Endodermal cell (in vitro differentiated cells): ENCODE results near the gene COG5. TPM values are rescaled to one million over a fixed set of nuclear protein-coding genes. Genes with fewer than 3 reads are reported as not detected.

Experiments
- DNase-seq: peaks from one replicate; pipeline ENCODE4 v3.0.0-alpha.2; 2017
- H3K27ac ChIP-seq: 2 replicates; pipeline ENCODE4 v1.5.1; 2013; ENCODE audit warnings: mild to moderate bottlenecking, low read depth, low read length, moderate library complexity
- H3K27me3 ChIP-seq: 2 replicates; pipeline ENCODE4 v1.6.1; 2013; ENCODE audit warnings: mild to moderate bottlenecking, low read length, moderate library complexity; ENCODE audit not compliant: insufficient read depth, control insufficient read depth, poor library complexity, severe bottlenecking
- H3K36me3 ChIP-seq: 2 replicates; pipeline ENCODE4 v1.7.0; 2013; ENCODE audit warnings: mild to moderate bottlenecking, low read length, moderate library complexity; ENCODE audit not compliant: control insufficient read depth, insufficient read depth
- H3K4me1 ChIP-seq: one replicate; pipeline ENCODE4 v1.7.0; 2013; ENCODE audit warnings: low read length; ENCODE audit not compliant: control insufficient read depth, insufficient read depth
- H3K4me3 ChIP-seq: 2 replicates; pipeline ENCODE4 v1.5.1; 2013; ENCODE audit warnings: mild to moderate bottlenecking, low read length, moderate library complexity
- H3K9ac ChIP-seq: 2 replicates; pipeline ENCODE4 v1.6.1; 2013; ENCODE audit warnings: mild to moderate bottlenecking, low read length, moderate library complexity; ENCODE audit not compliant: poor library complexity, severe bottlenecking; ENCODE audit errors: extremely low read depth
- H3K9me3 ChIP-seq: 2 replicates; pipeline ENCODE4 v1.6.1; 2013; ENCODE audit warnings: mild to moderate bottlenecking, low read length, moderate library complexity; ENCODE audit not compliant: control insufficient read depth
- H3K27ac Mint-ChIP-seq: 2 replicates; pipeline ENCODE4 v1.8.0; 2020; ENCODE audit warnings: mixed read lengths
- H3K27me3 Mint-ChIP-seq: 2 replicates; pipeline ENCODE4 v1.8.0; 2021; ENCODE audit warnings: mild to moderate bottlenecking, mixed read lengths; ENCODE audit not compliant: insufficient read depth
- H3K36me3 Mint-ChIP-seq: 2 replicates; pipeline ENCODE4 v1.8.0; 2020; ENCODE audit warnings: low read depth, mixed read lengths
- H3K4me1 Mint-ChIP-seq: 2 replicates; pipeline ENCODE4 v1.8.0; 2020; ENCODE audit warnings: mixed read lengths
- H3K4me3 Mint-ChIP-seq: 2 replicates; pipeline ENCODE4 v1.8.0; 2020; ENCODE audit warnings: mild to moderate bottlenecking, moderate library complexity, mixed read lengths
- H3K9me3 Mint-ChIP-seq: 2 replicates; pipeline ENCODE4 v1.8.0; 2020; ENCODE audit warnings: mild to moderate bottlenecking, mixed read lengths
- WGBS, 2 experiments: methylation state at CpG; one replicate each; pipeline versions ENCODE4 v1.1.5 to v1.1.7; 2013; ENCODE audit warnings: missing lambda C conversion rate in 2 of 2, mixed read lengths in 1 of 2; ENCODE audit not compliant: insufficient coverage in 1 of 2, insufficient read length in 1 of 2; 5-methylcytosine and 5-hydroxymethylcytosine counted together
- total RNA-seq, 2 donors: library from RNA; stranded (reverse); fragmentation: NEBNext Ultra II Directional in 1 of 2; extraction: Animal tissue kit (Norgen Biotek cat#: 25700) in 1 of 2; gene quantifications; 2 replicates in 1 of 2; 3 replicates in 1 of 2; pipeline ENCODE4 v1.2.1, GENCODE V29; 2021
- TF ChIP-seq, protein P1 (sequence below): fragments of 200-600 bp; sonication (generic); conservative IDR thresholded peaks from 2 replicates; pipeline ENCODE4 v1.5.0; 2021; ENCODE audit warnings: antibody characterized with exemption, mild to moderate bottlenecking

COG5 gene
- total RNA-seq, 2 donors from 2014 or later, result 25.5 to 34.7 TPM

DNA sequence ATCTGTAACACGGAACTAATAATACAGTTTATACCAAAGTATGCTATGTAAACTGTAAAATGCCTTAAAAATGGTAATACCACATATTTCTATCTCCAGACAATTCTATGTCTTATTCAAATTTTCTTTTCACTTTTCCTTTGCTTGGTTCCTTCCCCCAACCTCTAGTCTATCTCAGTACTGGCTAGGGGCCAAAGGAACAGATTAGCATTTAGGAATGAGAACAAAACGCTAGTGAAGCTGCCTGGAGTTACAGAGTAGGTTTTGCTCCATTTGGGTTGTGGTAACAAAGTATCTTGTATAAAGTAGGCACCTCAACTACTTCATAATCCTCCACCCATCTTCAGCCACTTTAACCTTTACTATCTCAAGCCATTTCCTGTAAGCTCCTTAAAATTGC, 300.9 kb downstream of the COG5 start:
- Mint-ChIP-seq H3K4me3 (no peak overlapping the region), H3K9me3 (no peaks in the 10 kb centered on the region), H3K27ac (no peak overlapping the region), H3K4me1 (peaks cover 10% of the 10 kb centered on the region), H3K36me3 (no peaks in the 10 kb centered on the region), H3K27me3 (no peaks in the 10 kb centered on the region)
- Histone ChIP-seq H3K9ac (no peak overlapping the region), H3K27me3 (no peaks in the 10 kb centered on the region), H3K4me3 (no peak overlapping the region), H3K9me3 (no peaks in the 10 kb centered on the region), H3K36me3 (no peaks in the 10 kb centered on the region), H3K4me1 (no peaks in the 10 kb centered on the region), H3K27ac (no peak overlapping the region)
- no peak for DNase-seq
- 82% methylated on average over 2 of the region's 2 CpGs; no CpG with 5 or more reads in 1 of the 2 experiments for WGBS, 2 experiments
- TF ChIP-seq, protein P1, sequence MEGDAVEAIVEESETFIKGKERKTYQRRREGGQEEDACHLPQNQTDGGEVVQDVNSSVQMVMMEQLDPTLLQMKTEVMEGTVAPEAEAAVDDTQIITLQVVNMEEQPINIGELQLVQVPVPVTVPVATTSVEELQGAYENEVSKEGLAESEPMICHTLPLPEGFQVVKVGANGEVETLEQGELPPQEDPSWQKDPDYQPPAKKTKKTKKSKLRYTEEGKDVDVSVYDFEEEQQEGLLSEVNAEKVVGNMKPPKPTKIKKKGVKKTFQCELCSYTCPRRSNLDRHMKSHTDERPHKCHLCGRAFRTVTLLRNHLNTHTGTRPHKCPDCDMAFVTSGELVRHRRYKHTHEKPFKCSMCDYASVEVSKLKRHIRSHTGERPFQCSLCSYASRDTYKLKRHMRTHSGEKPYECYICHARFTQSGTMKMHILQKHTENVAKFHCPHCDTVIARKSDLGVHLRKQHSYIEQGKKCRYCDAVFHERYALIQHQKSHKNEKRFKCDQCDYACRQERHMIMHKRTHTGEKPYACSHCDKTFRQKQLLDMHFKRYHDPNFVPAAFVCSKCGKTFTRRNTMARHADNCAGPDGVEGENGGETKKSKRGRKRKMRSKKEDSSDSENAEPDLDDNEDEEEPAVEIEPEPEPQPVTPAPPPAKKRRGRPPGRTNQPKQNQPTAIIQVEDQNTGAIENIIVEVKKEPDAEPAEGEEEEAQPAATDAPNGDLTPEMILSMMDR, result no peak

DNA sequence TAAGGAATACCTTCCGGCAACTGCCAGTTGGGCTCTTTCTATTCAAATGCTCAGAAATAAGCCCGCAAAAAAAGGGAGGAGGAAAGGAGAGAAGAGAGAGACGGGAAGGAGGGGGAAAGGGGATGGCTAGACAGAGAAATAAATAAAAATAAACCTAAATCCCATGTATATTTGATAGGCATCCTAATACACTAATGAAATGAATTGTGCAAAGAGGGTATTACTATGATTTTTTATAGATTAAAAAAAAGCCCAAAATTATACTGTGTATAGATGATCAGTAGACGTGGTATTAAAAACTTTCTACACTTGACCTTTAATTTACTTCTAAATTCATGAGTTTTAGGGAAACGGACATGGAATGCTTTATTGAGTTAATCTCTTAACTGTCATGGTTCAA, 305.0 kb downstream of the COG5 start:
- 92% methylated on average over 2 of the region's 5 CpGs; no CpG with 5 or more reads in 1 of the 2 experiments for WGBS, 2 experiments
- no peak overlapping the region for H3K27ac Mint-ChIP-seq
- Histone ChIP-seq H3K27ac (no peak overlapping the region), H3K9ac (no peak overlapping the region), H3K9me3 (no peaks in the 10 kb centered on the region), H3K36me3 (no peaks in the 10 kb centered on the region), H3K4me3 (no peak overlapping the region), H3K4me1 (no peaks in the 10 kb centered on the region), H3K27me3 (no peaks in the 10 kb centered on the region)
- TF ChIP-seq, protein P1, result no peak
- no peaks in the 10 kb centered on the region for H3K9me3 Mint-ChIP-seq
- H3K4me3 Mint-ChIP-seq, result no peak overlapping the region
- H3K36me3 Mint-ChIP-seq, result no peaks in the 10 kb centered on the region
- no peak for DNase-seq
- no peaks in the 10 kb centered on the region for H3K27me3 Mint-ChIP-seq
- peaks cover 7% of the 10 kb centered on the region for H3K4me1 Mint-ChIP-seq

DNA sequence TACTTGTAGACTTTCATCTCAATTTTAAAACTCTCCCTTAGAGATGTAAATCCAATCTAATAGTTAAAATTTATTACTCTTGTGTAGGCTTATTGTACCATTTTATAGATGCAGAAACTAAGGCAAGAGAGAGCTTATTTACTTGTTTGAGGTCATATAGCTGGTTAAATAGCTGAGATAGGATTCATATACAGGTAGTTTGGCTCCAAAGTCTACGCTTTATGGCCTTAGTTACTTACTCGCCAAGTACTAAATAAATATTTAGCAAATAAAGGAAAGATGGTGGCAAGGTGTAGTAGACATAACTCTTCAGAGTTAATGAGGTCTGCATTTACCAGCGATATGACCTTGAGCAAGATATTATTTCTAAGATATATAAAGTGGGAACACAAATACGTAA, 308.1 kb downstream of the COG5 start:
- Histone ChIP-seq H3K27ac (no peak overlapping the region), H3K36me3 (no peaks in the 10 kb centered on the region), H3K27me3 (no peaks in the 10 kb centered on the region), H3K4me1 (no peaks in the 10 kb centered on the region), H3K9ac (no peak overlapping the region), H3K4me3 (no peak overlapping the region), H3K9me3 (no peaks in the 10 kb centered on the region)
- Mint-ChIP-seq H3K4me3 (no peak overlapping the region), H3K9me3 (no peaks in the 10 kb centered on the region), H3K36me3 (no peaks in the 10 kb centered on the region), H3K4me1 (no peaks in the 10 kb centered on the region), H3K27me3 (no peaks in the 10 kb centered on the region), H3K27ac (no peak overlapping the region)
- 97 to 100% methylated on average over 3 to 4 of the region's 4 CpGs for WGBS, 2 experiments
- no peak for DNase-seq
- TF ChIP-seq, protein P1, result no peak
